ENCODE measurements around the gene MYO5A. TPM values are rescaled to one million over a fixed set of nuclear protein-coding genes. Genes with fewer than 3 reads are reported as not detected.

Gene MYO5A
- polyA plus RNA-seq, 3 donors: 6.9 to 33.5 (median 16.6) TPM

DNA sequence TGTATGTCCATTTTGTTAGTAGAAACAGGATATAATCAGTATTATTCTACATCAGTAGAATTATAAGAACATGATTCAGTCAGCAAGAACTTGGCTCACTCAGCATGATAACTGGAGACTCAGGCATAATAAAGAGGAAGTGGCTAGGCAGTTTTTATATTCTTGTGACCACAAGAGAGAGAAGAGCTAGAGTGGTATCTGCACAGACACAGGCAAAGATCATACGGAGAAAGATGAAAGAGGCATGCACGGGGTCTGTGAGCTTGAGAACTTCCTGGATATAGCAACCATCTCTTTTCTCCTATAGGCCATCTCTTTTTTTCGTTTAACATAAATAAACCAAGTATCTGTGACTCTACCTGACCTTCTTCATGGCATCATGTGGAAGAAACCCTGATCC lies 46.8 kb downstream of the MYO5A start:
- Histone ChIP-seq H3K4me2 (replicated peaks; ENCODE audit: extremely low read depth, low read length, poor library complexity, severe bottlenecking) (peak overlapping the region; percentile 50), H3K4me3 (replicated peaks in 1 of 3; ENCODE audit: low read depth in 2 of 3, low read length in 3 of 3) (peak overlapping the region in 1 of 3 experiments; percentile 22), H3K9ac (ENCODE audit: insufficient read depth, low read length, poor library complexity, severe bottlenecking) (no peak overlapping the region), H4K20me1 (ENCODE audit: insufficient read depth, low read length) (peaks cover 94% of the 10 kb centered on the region), H3K27me3 (ENCODE audit: control insufficient read depth in 2 of 2, insufficient read depth in 2 of 2, low read length in 2 of 2) (no peaks in the 10 kb centered on the region), H3K4me1 (ENCODE audit: control insufficient read depth in 1 of 2, insufficient read depth in 2 of 2, low read length in 2 of 2) (peaks cover 40 to 44% of the 10 kb centered on the region in 2 donors), H3K36me3 (replicated peaks in 1 of 2; ENCODE audit: control insufficient read depth in 1 of 2, insufficient read depth in 2 of 2, low read length in 2 of 2) (no peaks in the 10 kb centered on the region), H3K79me2 (ENCODE audit: insufficient read depth, low read length) (peaks cover 86% of the 10 kb centered on the region), H3K9me3 (replicated peaks in 1 of 2; ENCODE audit: control insufficient read depth in 1 of 2, insufficient read depth in 1 of 2, low read length in 2 of 2) (no peaks in the 10 kb centered on the region), H3K27ac (ENCODE audit: low read depth in 1 of 2, low read length in 2 of 2) (peak overlapping the region in 1 of 2 donors; percentile 29), H2AFZ (ENCODE audit: insufficient read depth, low read depth, low read length, poor library complexity, severe bottlenecking) (no peak overlapping the region)
- Mint-ChIP-seq H3K36me3 (peaks cover 12 to 22% of the 10 kb centered on the region in 2 donors), H3K4me1 (peaks cover 58% of the 10 kb centered on the region), H3K27me3 (ENCODE audit: low read depth in 3 of 3) (peaks cover 0 to 2% (median 0%) of the 10 kb centered on the region in 3 donors), H3K27ac (peak overlapping the region in 4 of 7 donors; percentile 38 to 85 (median 48)), H3K9me3 (peaks cover 0 to 4% (median 0%) of the 10 kb centered on the region in 7 donors), H3K4me3 (no peak overlapping the region)
- DNase-seq: peak; percentile 58 to 77 (median 65)
- TF ChIP-seq, protein P1, sequence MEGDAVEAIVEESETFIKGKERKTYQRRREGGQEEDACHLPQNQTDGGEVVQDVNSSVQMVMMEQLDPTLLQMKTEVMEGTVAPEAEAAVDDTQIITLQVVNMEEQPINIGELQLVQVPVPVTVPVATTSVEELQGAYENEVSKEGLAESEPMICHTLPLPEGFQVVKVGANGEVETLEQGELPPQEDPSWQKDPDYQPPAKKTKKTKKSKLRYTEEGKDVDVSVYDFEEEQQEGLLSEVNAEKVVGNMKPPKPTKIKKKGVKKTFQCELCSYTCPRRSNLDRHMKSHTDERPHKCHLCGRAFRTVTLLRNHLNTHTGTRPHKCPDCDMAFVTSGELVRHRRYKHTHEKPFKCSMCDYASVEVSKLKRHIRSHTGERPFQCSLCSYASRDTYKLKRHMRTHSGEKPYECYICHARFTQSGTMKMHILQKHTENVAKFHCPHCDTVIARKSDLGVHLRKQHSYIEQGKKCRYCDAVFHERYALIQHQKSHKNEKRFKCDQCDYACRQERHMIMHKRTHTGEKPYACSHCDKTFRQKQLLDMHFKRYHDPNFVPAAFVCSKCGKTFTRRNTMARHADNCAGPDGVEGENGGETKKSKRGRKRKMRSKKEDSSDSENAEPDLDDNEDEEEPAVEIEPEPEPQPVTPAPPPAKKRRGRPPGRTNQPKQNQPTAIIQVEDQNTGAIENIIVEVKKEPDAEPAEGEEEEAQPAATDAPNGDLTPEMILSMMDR (IDR thresholded peaks at IDR 0.05): no peak
- intact Hi-C loops (cut with micrococcal nuclease): loop anchor here (2.0 to 5.0 kb wide), 2 partner anchors 35 to 43 kb away; no protein-coding TSS in a partner anchor
- WGBS (ENCODE audit: insufficient coverage): 0% methylated on average over 1 of the region's 3 CpGs

GRCh38 chr15:52480990-52481389 lies 47.7 kb downstream of the MYO5A start:
- H3K9me3 ChIP-seq (replicated peaks in 1 of 2; ENCODE audit: control insufficient read depth in 1 of 2, insufficient read depth in 1 of 2, low read length in 2 of 2): no peaks in the 10 kb centered on the region
- peaks cover 77% of the 10 kb centered on the region for H3K79me2 ChIP-seq (ENCODE audit: insufficient read depth, low read length)
- intact Hi-C loops (cut with micrococcal nuclease): loop anchor here in 1 of 2 donors (5.0 kb wide), 1 partner anchor 34 kb away; no protein-coding TSS in a partner anchor
- H3K9me3 Mint-ChIP-seq: peaks cover 0 to 4% (median 0%) of the 10 kb centered on the region in 7 donors
- no peak overlapping the region for H3K4me3 Mint-ChIP-seq
- H3K27me3 Mint-ChIP-seq (ENCODE audit: low read depth in 3 of 3): peaks cover 0 to 2% (median 0%) of the 10 kb centered on the region in 3 donors
- H3K9ac ChIP-seq (ENCODE audit: insufficient read depth, low read length, poor library complexity, severe bottlenecking): no peak overlapping the region
- no peak overlapping the region for H3K27ac Mint-ChIP-seq
- 80% methylated on average over 1 of the region's 1 CpG for whole genome bisulfite sequencing (ENCODE audit: insufficient coverage)
- H3K4me1 ChIP-seq (ENCODE audit: control insufficient read depth in 1 of 2, insufficient read depth in 2 of 2, low read length in 2 of 2): peaks cover 40 to 44% of the 10 kb centered on the region in 2 donors
- no peak overlapping the region for H3K27ac ChIP-seq (ENCODE audit: low read depth in 1 of 2, low read length in 2 of 2)
- TF ChIP-seq, protein P1 (IDR thresholded peaks at IDR 0.05): no peak
- peaks cover 10 to 23% of the 10 kb centered on the region in 2 donors for H3K36me3 Mint-ChIP-seq
- no peaks in the 10 kb centered on the region for H3K36me3 ChIP-seq (replicated peaks in 1 of 2; ENCODE audit: control insufficient read depth in 1 of 2, insufficient read depth in 2 of 2, low read length in 2 of 2)
- H3K27me3 ChIP-seq (ENCODE audit: control insufficient read depth in 2 of 2, insufficient read depth in 2 of 2, low read length in 2 of 2): no peaks in the 10 kb centered on the region
- H3K4me2 ChIP-seq (replicated peaks; ENCODE audit: extremely low read depth, low read length, poor library complexity, severe bottlenecking): no peak overlapping the region
- no peak for DNase-seq
- H2AFZ ChIP-seq (ENCODE audit: insufficient read depth, low read depth, low read length, poor library complexity, severe bottlenecking): no peak overlapping the region
- H4K20me1 ChIP-seq (ENCODE audit: insufficient read depth, low read length): peaks cover 85% of the 10 kb centered on the region
- no peak overlapping the region for H3K4me3 ChIP-seq (replicated peaks in 1 of 3; ENCODE audit: low read depth in 2 of 3, low read length in 3 of 3)
- H3K4me1 Mint-ChIP-seq: peaks cover 52% of the 10 kb centered on the region
